Hematopoietic multipotent progenitor cell treated with erythropoietin and hydrocortisone succinate and interleukin-3 and kit ligand, for 6 days (in vitro differentiated cells): Measurements from ENCODE around the gene CNIH1.
A peak's percentile ranks its signal among the peaks of the same experiment; 100 is the strongest.
"Not testable (repeated sequence)": the region's sequence is repeated elsewhere in the genome, so short reads cannot be mapped to it uniquely, and the experiment has no call there.

ENCODE experiments used
- DNase-seq: peaks from one replicate; pipeline ENCODE4 v3.0.0-alpha.2; 2015

CNIH1 gene

GRCh38 chr14:54465654-54466053, 24.5 kb upstream of the CNIH1 start:
- no peak for DNase-seq

GRCh38 chr14:54462048-54462447, 20.9 kb upstream of the CNIH1 start:
- DNase-seq, result no peak

DNA sequence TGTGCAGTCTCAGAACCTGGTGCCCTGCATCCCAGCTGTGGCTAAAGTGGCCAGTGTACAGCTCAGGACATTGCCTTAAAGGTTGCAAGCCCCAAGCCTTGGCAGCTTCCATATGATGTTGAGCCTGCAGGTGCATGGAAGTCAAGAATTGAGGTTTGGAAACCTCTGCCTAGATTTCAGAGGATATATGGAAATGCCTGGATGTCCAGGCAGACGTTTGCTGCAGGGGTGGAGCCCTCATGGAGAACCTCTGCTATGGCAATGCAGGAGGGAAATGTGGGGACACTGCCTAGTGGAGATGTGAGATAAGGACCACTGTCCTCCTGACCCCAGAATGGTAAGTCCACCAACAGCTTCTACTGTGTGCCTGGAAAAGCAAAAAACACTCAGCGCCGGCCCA, 17.9 kb upstream of the CNIH1 start:
- DNase-seq, result no peak

GRCh38 chr14:54458536-54458935, 17.4 kb upstream of the CNIH1 start:
- DNase-seq, result not testable (repeated sequence)

GRCh38 chr14:54457609-54457996, 16.4 kb upstream of the CNIH1 start:
- DNase-seq, result no peak

DNA sequence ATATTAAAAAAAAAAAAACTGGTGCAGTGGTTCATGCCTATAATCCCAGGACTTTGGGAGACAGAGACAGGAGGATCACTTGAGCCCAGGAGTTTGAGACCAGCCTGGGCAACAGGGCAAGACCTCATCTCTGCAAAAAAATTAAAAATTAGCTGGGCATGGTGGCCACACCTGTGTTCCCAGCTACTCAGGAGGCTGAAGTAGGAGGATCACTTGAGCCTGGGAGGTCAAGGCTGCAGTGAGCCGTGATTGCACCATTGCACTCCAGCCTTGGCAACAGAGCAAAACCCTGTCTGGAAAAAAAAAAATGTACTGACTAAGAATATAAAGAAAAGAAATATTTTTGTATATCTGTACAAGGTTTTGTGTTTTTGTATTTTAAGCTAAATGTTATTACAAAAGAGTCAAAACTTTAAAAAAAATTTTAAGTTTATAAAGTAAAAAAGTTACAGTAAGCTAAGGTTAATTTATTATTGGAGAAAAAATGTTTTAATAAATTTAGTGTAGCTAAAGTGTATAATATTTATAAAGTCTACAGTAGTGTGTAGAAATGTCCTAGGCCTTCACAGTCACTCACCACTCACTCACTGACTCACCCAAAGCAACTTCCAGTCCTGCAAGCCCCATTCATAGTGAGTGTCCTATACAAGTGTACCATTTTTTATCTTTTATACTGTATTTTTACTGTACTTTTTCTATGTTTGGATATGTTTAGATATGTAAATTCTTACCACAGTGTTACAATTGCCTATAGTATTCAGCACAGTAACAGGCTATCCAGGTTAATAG, 15.8 kb upstream of the CNIH1 start:
- not testable (repeated sequence) for DNase-seq

DNA sequence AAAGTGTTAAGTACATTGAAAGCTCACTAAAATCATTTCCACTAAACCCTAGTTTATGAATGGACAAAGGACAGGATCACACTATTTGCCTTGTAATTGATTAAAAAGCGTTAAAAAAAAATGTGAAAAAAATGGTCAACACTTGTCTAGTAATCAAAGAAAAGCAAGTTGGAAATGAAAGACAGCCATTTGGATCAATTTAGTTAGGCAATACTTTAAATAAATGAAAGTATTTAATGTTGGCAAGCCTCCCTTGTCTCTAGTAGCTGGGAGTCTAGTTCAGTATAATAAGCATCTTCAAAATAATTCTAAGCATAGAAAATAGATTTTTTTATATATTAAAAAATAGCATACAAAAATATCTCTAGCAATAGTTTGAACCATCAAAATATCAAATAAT, 14.2 kb upstream of the CNIH1 start:
- DNase-seq, result no peak

DNA sequence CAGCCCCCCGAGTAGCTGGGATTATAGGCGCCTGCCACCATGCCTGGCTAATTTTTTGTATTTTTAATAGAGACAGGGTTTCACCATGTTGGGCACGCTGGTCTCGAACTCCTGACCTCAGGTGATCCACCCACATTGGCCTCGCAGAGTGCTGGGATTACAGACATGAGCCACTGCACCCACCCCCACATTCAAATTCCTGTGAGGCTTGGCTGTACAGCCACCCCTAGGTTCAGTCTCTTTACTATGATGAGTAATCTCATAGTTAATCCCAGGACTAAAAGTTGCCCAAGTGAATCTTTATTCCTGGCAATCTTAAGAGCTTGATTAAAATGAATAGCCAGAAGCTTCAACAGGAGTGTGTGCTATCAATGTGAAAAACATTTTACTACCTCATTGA, 12.8 kb upstream of the CNIH1 start:
- DNase-seq, result not testable (repeated sequence)

GRCh38 chr14:54453252-54453651, 12.1 kb upstream of the CNIH1 start:
- no peak for DNase-seq

GRCh38 chr14:54451961-54452360, 10.8 kb upstream of the CNIH1 start:
- DNase-seq, result no peak

GRCh38 chr14:54451121-54451601, 10.0 kb upstream of the CNIH1 start:
- DNase-seq, result no peak

GRCh38 chr14:54450535-54450934, 9.4 kb upstream of the CNIH1 start:
- peak; percentile 14 for DNase-seq

DNA sequence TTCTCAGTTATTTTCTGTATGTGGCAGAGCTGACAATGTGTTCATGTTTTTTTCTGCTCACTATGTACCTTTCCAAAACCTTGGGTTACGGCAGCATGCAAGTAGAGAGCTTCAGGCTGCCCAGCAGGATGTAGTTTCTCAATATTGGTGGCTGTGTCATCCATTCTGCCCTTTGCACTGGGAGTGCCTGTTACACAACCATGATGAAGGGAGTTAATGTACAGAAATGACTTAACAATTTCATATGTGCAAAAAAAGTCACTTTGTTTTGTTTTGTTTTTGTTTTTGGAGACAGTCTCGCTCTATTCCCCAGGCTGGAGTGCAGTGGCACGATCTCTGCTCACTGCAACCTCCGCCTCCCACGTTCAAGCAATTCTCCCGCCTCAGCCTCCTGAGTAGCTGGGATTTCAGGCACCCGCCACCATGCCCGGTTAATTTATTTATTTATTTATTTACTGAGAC, 6.1 kb upstream of the CNIH1 start:
- peak; percentile 71 for DNase-seq

DNA sequence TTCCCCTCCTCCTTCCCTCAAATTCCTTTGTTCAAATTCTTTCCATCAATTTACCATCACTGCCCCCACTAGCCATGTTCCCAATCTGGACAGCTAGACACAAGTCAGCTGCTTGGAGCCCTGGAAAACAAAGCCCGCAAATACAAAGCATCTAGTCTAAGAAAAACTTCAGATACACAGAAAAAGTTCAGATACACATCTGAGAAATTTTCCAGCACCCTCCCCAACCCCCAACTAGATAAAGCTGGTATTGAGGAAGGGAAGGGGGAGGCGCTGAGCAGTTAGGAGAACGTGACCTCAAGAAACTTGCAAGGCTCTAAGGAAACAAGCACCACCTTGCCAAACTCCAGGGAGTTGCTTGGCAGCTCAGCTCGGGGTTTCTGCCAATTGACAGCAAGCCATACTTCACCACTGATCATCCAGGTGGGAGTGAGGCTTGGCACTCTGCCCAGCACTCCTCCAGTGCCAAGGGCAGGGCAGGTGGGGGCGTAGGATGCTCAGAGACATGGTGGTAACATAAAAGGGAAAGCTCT, 5.1 kb upstream of the CNIH1 start:
- peak; percentile 39 for DNase-seq

GRCh38 chr14:54444681-54445080, 3.5 kb upstream of the CNIH1 start:
- no peak for DNase-seq

DNA sequence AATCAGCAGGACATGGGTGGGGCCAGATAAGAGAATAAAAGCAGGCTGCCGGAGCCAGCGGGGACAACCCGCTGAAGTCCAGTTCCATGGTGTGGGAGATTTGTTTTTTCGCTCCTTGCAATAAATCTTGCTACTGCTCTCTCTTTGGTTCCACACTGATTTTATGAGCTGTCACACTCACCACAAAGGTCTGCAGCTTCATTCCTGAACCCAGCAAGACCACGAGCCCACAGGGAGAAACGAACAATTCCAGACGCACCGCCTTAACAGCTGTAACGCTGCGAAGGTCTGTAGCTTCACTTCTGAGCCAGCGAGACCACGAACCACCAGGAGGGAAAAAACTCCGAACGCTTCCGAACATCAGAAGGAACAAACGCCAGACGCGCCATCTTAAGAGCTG, 2.8 kb upstream of the CNIH1 start:
- no peak for DNase-seq

DNA sequence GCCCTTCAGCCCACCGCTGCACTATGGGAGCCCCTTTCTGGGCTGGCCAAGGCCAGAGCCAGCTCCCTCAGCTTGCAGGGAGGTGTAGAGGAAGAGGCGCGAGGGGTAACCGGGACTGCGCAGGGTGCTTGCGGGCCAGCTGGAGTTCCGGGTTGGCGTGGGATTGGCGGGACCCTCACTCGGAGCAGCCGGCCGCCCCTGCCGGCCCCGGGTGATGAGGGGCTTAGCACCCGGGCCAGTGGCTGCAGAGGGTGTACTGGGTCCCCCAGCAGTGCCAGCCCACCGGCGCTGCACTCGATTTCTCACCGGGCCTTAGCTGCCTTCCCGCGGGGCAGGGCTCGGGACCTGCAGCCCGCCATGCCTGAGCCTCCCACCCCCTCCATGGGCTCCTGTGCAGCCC, 1.8 kb upstream of the CNIH1 start:
- not testable (repeated sequence) for DNase-seq

DNA sequence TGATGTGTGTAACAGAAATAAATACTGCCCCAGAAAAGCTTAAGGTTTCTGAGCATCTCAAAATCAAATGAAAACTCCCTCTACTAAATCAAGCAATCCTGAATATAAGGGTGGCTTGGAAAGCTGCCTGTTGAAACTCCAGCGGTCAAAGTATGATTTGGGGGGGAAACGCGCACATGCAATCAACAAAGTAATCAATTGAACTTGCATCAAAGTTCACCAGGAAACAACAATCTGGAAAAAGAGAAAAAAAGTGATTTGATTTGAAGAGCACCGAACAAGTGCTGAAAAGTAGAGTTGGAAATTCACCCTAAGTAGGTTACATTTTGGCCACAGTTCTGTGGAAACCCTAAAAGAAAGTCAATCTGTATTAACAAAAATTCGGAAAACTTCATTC, 700 bp downstream of the CNIH1 start:
- DNase-seq, result peak; percentile 17

- peak; percentile 41 for DNase-seq
These were observed 1.1 kb downstream of the CNIH1 start for GRCh38 chr14:54440037-54440436.

DNA sequence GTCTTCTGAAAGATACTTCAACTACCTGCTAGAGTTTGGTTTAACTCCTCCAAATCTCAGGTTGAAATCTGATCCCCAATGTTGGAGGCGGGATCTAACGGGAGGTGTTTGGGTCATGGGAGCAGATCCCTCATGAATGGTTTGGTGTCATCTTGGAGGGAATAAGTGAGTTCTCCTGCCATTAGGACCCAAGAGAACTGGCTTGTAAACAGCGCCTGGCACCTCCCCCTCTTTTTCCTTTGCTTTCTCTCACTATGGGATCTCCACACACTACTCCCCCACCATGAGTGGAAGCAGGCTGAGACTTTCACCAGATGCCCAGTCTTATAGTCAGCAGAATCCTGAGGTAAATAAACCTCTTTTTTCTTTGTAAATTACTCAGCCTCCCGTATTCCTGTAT, 2.5 kb downstream of the CNIH1 start:
- DNase-seq, result no peak

DNA sequence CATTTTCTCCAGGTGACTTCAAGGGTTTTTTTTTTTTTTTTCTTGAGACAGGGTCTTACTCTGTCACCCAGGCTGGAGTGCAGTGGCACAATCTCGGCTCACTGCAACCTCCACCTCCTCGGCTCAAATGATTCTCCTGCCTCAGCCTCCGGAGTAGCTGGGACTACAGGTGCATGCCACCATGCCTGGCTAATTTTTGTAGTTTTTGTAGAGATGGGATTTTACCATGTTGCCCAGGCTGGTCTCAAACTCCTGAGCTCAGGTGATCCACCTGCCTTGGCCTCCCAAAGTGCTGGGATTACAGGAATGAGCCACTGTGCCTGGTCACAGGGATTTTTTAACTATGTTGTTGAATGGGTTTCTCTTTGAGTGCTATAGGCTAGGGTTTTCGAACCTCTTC, 3.2 kb downstream of the CNIH1 start:
- not testable (repeated sequence) for DNase-seq

DNA sequence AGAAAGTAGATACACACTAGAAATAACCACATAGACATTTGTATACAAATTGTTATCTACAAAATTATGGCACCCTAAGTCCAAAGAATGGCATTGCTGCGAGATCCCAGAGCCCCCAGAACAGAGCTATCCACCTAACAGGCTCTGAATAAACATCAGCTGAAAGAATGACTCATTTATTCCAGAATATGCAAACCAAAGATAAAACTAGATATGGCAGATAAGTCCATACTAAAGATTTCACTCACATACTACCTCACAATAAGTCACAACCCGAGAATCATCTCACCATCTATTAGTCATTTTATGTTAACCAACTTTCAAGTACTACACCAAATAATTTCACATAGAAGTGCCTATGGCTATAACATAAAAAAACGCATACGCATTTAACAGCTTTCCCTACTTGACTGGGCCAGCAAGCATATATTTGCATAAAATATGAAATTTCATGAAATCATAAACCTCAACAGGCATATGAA, 5.6 kb downstream of the CNIH1 start:
- DNase-seq, result peak; percentile 75

DNA sequence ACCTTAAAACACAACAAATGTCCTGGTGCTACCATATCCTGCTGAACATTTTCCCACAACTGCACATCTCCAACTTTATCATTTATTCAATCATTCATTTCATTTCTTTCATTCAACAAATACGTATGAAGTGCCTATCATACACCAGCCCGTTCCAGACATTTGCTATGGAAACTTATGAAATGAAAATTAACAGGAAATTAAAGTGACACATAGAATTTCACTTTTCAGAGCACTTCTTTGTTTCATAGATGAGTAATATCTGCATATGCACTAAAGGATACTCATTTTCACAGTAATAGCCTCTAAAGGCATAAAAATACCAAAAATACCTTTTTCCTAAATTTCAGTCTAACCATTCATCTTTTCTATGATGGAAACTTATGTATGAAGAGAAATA, 12.6 kb downstream of the CNIH1 start:
- no peak for DNase-seq

GRCh38 chr14:54427871-54428270, 13.3 kb downstream of the CNIH1 start:
- DNase-seq, result no peak
